GM06990 (cell line): ENCODE measurements around the gene ZCCHC17.
A peak's percentile ranks its signal among the peaks of the same experiment; 100 is the strongest.

Experiments
- DNase-seq: peaks from one replicate; pipeline ENCODE4 v3.0.0-alpha.2; 2011; ENCODE audit not compliant: insufficient read length; ENCODE audit errors: extremely low read depth
- H3K27me3 ChIP-seq: replicated peaks from 2 replicates; pipeline ENCODE4 v1.6.0; 2011; ENCODE audit warnings: low read length; ENCODE audit not compliant: control insufficient read depth, insufficient read depth
- H3K36me3 ChIP-seq: 2 replicates; pipeline ENCODE4 v1.5.1; 2011; ENCODE audit warnings: low read length; ENCODE audit not compliant: control insufficient read depth, insufficient read depth
- H3K4me3 ChIP-seq: replicated peaks from 2 replicates; pipeline ENCODE4 v1.5.1; 2011; ENCODE audit warnings: low read depth, mild to moderate bottlenecking, control low read depth, low read length
- CTCF ChIP-seq: IDR thresholded peaks from 2 replicates; pipeline ENCODE4 v1.5.1; 2011; ENCODE audit warnings: low read length, control low read depth, mild to moderate bottlenecking, inconsistent platforms; ENCODE audit not compliant: insufficient read depth, poor library complexity, severe bottlenecking

The ZCCHC17 gene

GRCh38 chr1:31371121-31371959 lies 74.5 kb downstream of the ZCCHC17 start:
- H3K4me3 ChIP-seq, result no peak overlapping the region
- no peaks in the 10 kb centered on the region; the same call in 1 of the 2 replicates for H3K27me3 ChIP-seq
- no peak for TF ChIP-seq CTCF
- peaks cover 2% of the 10 kb centered on the region for H3K36me3 ChIP-seq
- DNase-seq, result no peak

- no peak for DNase-seq
- Histone ChIP-seq H3K36me3 (peaks cover 2% of the 10 kb centered on the region), H3K4me3 (no peak overlapping the region), H3K27me3 (no peaks in the 10 kb centered on the region; the same call in 1 of the 2 replicates)
- no peak for TF ChIP-seq CTCF
Observed at GRCh38 chr1:31372051-31372450, 75.2 kb downstream of the ZCCHC17 start.

GRCh38 chr1:31372751-31373055 lies 75.9 kb downstream of the ZCCHC17 start:
- DNase-seq, result no peak
- Histone ChIP-seq H3K27me3 (no peaks in the 10 kb centered on the region; the same call in 1 of the 2 replicates), H3K36me3 (peaks cover 2% of the 10 kb centered on the region; the same call in 1 of the 2 replicates), H3K4me3 (no peak overlapping the region)
- TF ChIP-seq CTCF, result no peak

- no peak for TF ChIP-seq CTCF
- peak; percentile 24 for DNase-seq
- Histone ChIP-seq H3K27me3 (no peaks in the 10 kb centered on the region; the same call in 1 of the 2 replicates), H3K4me3 (peak within 1 kb of the TSS; percentile 24; the same call in 1 of the 2 replicates), H3K36me3 (no peaks in the 10 kb centered on the region)
Observed at GRCh38 chr1:31373056-31373896, 76.4 kb downstream of the ZCCHC17 start, which contains the start of gene FABP3. FABP3 (minus strand) TSS chr1:31373076; CDS start chr1:31373014, 62 bp downstream.

GRCh38 chr1:31373897-31374486 lies 77.2 kb downstream of the ZCCHC17 start:
- DNase-seq, result no peak
- H3K4me3 ChIP-seq, result no peak overlapping the region
- no peaks in the 10 kb centered on the region for H3K36me3 ChIP-seq
- TF ChIP-seq CTCF, result no peak
- H3K27me3 ChIP-seq, result no peaks in the 10 kb centered on the region; the same call in 1 of the 2 replicates
